Measurements from ENCODE around the gene CDK5R2. TPM values are rescaled to one million over a fixed set of nuclear protein-coding genes. Genes with fewer than 3 reads are reported as not detected.

CDK5R2 gene
- total RNA-seq, 2 experiments from 2014 or later: not detected

GRCh38 chr2:218986148-218986761 is 26.8 kb downstream of the CDK5R2 start:
- Mint-ChIP-seq H3K27ac (no peak overlapping the region), H3K4me3 (no peak overlapping the region), H3K27me3 (peaks cover 82% of the 10 kb centered on the region), H3K4me1 (peaks cover 6% of the 10 kb centered on the region), H3K9me3 (no peaks in the 10 kb centered on the region), H3K36me3 (no peaks in the 10 kb centered on the region)
- ATAC-seq (ENCODE audit: low read depth) (no peak), DNase-seq (no peak)
- POLR2A ChIA-PET: no interaction called here

- DNase-seq (no peak), ATAC-seq (ENCODE audit: low read depth) (no peak)
- H3K4me1 Mint-ChIP-seq: peaks cover 7% of the 10 kb centered on the region
- no peak overlapping the region for H3K4me3 Mint-ChIP-seq
- H3K36me3 Mint-ChIP-seq: no peaks in the 10 kb centered on the region
- peaks cover 85% of the 10 kb centered on the region for H3K27me3 Mint-ChIP-seq
- POLR2A ChIA-PET: no interaction called here
- H3K27ac Mint-ChIP-seq: no peak overlapping the region
- no peaks in the 10 kb centered on the region for H3K9me3 Mint-ChIP-seq
These were observed 28.7 kb downstream of the CDK5R2 start for GRCh38 chr2:218988164-218988563.

- H3K27me3 Mint-ChIP-seq: peaks cover 83% of the 10 kb centered on the region
- H3K27ac Mint-ChIP-seq: no peak overlapping the region
- H3K4me3 Mint-ChIP-seq: no peak overlapping the region
- DNase-seq: no peak
- peaks cover 5% of the 10 kb centered on the region for H3K4me1 Mint-ChIP-seq
- no peak for ATAC-seq (ENCODE audit: low read depth)
- H3K9me3 Mint-ChIP-seq: no peaks in the 10 kb centered on the region
- POLR2A ChIA-PET: interaction anchor here (0.7 kb wide), 1 partner anchor 82 kb away, joined by 6 read pairs; no protein-coding TSS in a partner anchor
- H3K36me3 Mint-ChIP-seq: no peaks in the 10 kb centered on the region
These were observed 29.2 kb downstream of the CDK5R2 start for GRCh38 chr2:218988650-218989049.

GRCh38 chr2:218990052-218990451 is 30.6 kb downstream of the CDK5R2 start:
- no peak overlapping the region for H3K4me3 Mint-ChIP-seq
- peaks cover 87% of the 10 kb centered on the region for H3K27me3 Mint-ChIP-seq
- DNase-seq (peak; percentile 23), ATAC-seq (ENCODE audit: low read depth) (no peak)
- H3K4me1 Mint-ChIP-seq: peaks cover 2% of the 10 kb centered on the region
- H3K36me3 Mint-ChIP-seq: no peaks in the 10 kb centered on the region
- H3K9me3 Mint-ChIP-seq: no peaks in the 10 kb centered on the region
- POLR2A ChIA-PET: no interaction called here
- H3K27ac Mint-ChIP-seq: no peak overlapping the region

- ATAC-seq (ENCODE audit: low read depth) (no peak), DNase-seq (peak; percentile 7)
- H3K27ac Mint-ChIP-seq: no peak overlapping the region
- H3K4me1 Mint-ChIP-seq: peaks cover 3% of the 10 kb centered on the region
- peaks cover 89% of the 10 kb centered on the region for H3K27me3 Mint-ChIP-seq
- H3K4me3 Mint-ChIP-seq: no peak overlapping the region
- no peaks in the 10 kb centered on the region for H3K9me3 Mint-ChIP-seq
- POLR2A ChIA-PET: no interaction called here
- H3K36me3 Mint-ChIP-seq: no peaks in the 10 kb centered on the region
These were observed 31.1 kb downstream of the CDK5R2 start for GRCh38 chr2:218990612-218991011.

- POLR2A ChIA-PET: interaction anchor here (0.6 to 0.8 kb wide), 2 partner anchors 39 to 300 kb away, joined by 3 read pairs; no protein-coding TSS in a partner anchor
- Mint-ChIP-seq H3K27ac (no peak overlapping the region), H3K27me3 (peaks cover 88% of the 10 kb centered on the region), H3K4me1 (peaks cover 4% of the 10 kb centered on the region), H3K36me3 (no peaks in the 10 kb centered on the region), H3K9me3 (no peaks in the 10 kb centered on the region), H3K4me3 (no peak overlapping the region)
- no peak for DNase-seq
- ATAC-seq (ENCODE audit: low read depth): no peak
These were observed 32.3 kb downstream of the CDK5R2 start for GRCh38 chr2:218991674-218992168.

- no peaks in the 10 kb centered on the region for H3K36me3 Mint-ChIP-seq
- no peaks in the 10 kb centered on the region for H3K9me3 Mint-ChIP-seq
- H3K4me3 Mint-ChIP-seq: no peak overlapping the region
- ATAC-seq (ENCODE audit: low read depth): no peak
- DNase-seq: no peak
- no peak overlapping the region for H3K27ac Mint-ChIP-seq
- peaks cover 4% of the 10 kb centered on the region for H3K4me1 Mint-ChIP-seq
- POLR2A ChIA-PET: interaction anchor here (0.8 kb wide), 1 partner anchor 299 kb away, joined by 3 read pairs; no protein-coding TSS in a partner anchor
- peaks cover 87% of the 10 kb centered on the region for H3K27me3 Mint-ChIP-seq
These were observed 32.7 kb downstream of the CDK5R2 start for GRCh38 chr2:218992196-218992595.

- no peak for ATAC-seq (ENCODE audit: low read depth)
- Mint-ChIP-seq H3K4me3 (no peak overlapping the region), H3K27ac (no peak overlapping the region), H3K4me1 (peaks cover 4% of the 10 kb centered on the region), H3K9me3 (no peaks in the 10 kb centered on the region), H3K36me3 (no peaks in the 10 kb centered on the region), H3K27me3 (peaks cover 85% of the 10 kb centered on the region)
- DNase-seq: no peak
- POLR2A ChIA-PET: interaction anchor here (0.8 kb wide), 1 partner anchor 299 kb away, joined by 3 read pairs; no protein-coding TSS in a partner anchor
These were observed 33.4 kb downstream of the CDK5R2 start for GRCh38 chr2:218992703-218993344.

GRCh38 chr2:218993345-218994315 is 34.2 kb downstream of the CDK5R2 start, which contains the start of gene CRYBA2:
CRYBA2 (minus strand) TSS chr2:218993422; CDS start chr2:218993176, 246 bp downstream.
- no peak for ATAC-seq (ENCODE audit: low read depth)
- Mint-ChIP-seq H3K27me3 (peaks cover 90% of the 10 kb centered on the region), H3K36me3 (no peaks in the 10 kb centered on the region), H3K4me3 (no peak within 1 kb of the TSS), H3K9me3 (no peaks in the 10 kb centered on the region), H3K27ac (no peak within 1 kb of the TSS), H3K4me1 (peaks cover 4% of the 10 kb centered on the region)
- no peak for DNase-seq
- POLR2A ChIA-PET: no interaction called here

- Mint-ChIP-seq H3K9me3 (no peaks in the 10 kb centered on the region), H3K36me3 (no peaks in the 10 kb centered on the region), H3K27ac (no peak overlapping the region), H3K4me1 (peaks cover 4% of the 10 kb centered on the region), H3K27me3 (peaks cover 86% of the 10 kb centered on the region), H3K4me3 (no peak overlapping the region)
- no peak for ATAC-seq (ENCODE audit: low read depth)
- POLR2A ChIA-PET: interaction anchor here (1.2 kb wide), 1 partner anchor 16 kb away, joined by 4 read pairs; no protein-coding TSS in a partner anchor
- no peak for DNase-seq
These were observed 36.1 kb downstream of the CDK5R2 start for GRCh38 chr2:218995561-218995960.

- Mint-ChIP-seq H3K9me3 (no peaks in the 10 kb centered on the region), H3K27me3 (peaks cover 86% of the 10 kb centered on the region), H3K4me3 (peak overlapping the region; percentile 32), H3K4me1 (peaks cover 4% of the 10 kb centered on the region), H3K27ac (no peak overlapping the region), H3K36me3 (no peaks in the 10 kb centered on the region)
- peak; percentile 66 for ATAC-seq (ENCODE audit: low read depth)
- peak; percentile 81 for DNase-seq
- POLR2A ChIA-PET: no interaction called here
These were observed 36.7 kb downstream of the CDK5R2 start for GRCh38 chr2:218995972-218996711.

- no peak for ATAC-seq (ENCODE audit: low read depth)
- POLR2A ChIA-PET: no interaction called here
- H3K9me3 Mint-ChIP-seq: no peaks in the 10 kb centered on the region
- peaks cover 1% of the 10 kb centered on the region for H3K4me1 Mint-ChIP-seq
- H3K27me3 Mint-ChIP-seq: peaks cover 80% of the 10 kb centered on the region
- no peaks in the 10 kb centered on the region for H3K36me3 Mint-ChIP-seq
- no peak overlapping the region for H3K27ac Mint-ChIP-seq
- DNase-seq: no peak
- no peak overlapping the region for H3K4me3 Mint-ChIP-seq
These were observed 37.5 kb downstream of the CDK5R2 start for GRCh38 chr2:218996937-218997336.
